HEK293 (cell line): ENCODE results near the gene PITPNM1.

Experiments used
- CTCF ChIA-PET: fragments of 350-600 bp; formaldehyde crosslinking; extraction: SDS; loops from one replicate; lab custom pipeline; 2021; ENCODE audit warnings: antibody characterized with exemption; lab: Yijun Ruan, JAX
- POLR2A ChIA-PET: fragments of 300-600 bp; formaldehyde crosslinking; extraction: SDS; loops from one replicate; lab custom pipeline; 2020; ENCODE audit warnings: antibody characterized with exemption, inconsistent platforms; lab: Yijun Ruan, JAX
- H3K27ac ChIP-seq: fragments of 200-500 bp; sonication (Bioruptor generic); 2 replicates; pipeline ENCODE4 v1.5.1; 2014; ENCODE audit warnings: low read depth, low read length, control low read depth, inconsistent platforms; ENCODE audit errors: extremely low read depth
- H3K36me3 ChIP-seq, 2 experiments: fragments of 200-500 bp in 1 of 2; sonication (Bioruptor generic) in 1 of 2; 1 replicate in 1 of 2; 2 replicates in 1 of 2; pipeline ENCODE4 v1.5.1; 2014 to 2017; ENCODE audit warnings: inconsistent platforms in 2 of 2, low read length in 2 of 2; ENCODE audit not compliant: control insufficient read depth in 2 of 2, insufficient read depth in 1 of 2
- H3K4me1 ChIP-seq: fragments of 200-500 bp; sonication (Bioruptor generic); 2 replicates; pipeline ENCODE4 v1.5.1; 2014; ENCODE audit warnings: mild to moderate bottlenecking, low read length, inconsistent platforms; ENCODE audit not compliant: control insufficient read depth, insufficient read depth
- H3K4me3 ChIP-seq: 2 replicates; pipeline ENCODE4 v1.5.1; 2011; ENCODE audit warnings: low read depth, mild to moderate bottlenecking, control low read depth, low read length, moderate library complexity
- H3K9me3 ChIP-seq: fragments of 200-500 bp; sonication (Bioruptor generic); 2 replicates; pipeline ENCODE4 v1.5.1; 2014; ENCODE audit warnings: low read depth, low read length, inconsistent platforms; ENCODE audit not compliant: control insufficient read depth, insufficient read depth
- HOXA7 ChIP-seq: sonication (generic); formaldehyde crosslinking; IDR thresholded peaks from 2 replicates; pipeline ENCODE4 v1.8.1; 2022; ENCODE audit warnings: missing genetic modification reagents, borderline replicate concordance
- KLF8 ChIP-seq: fragments of 450-650 bp; formaldehyde crosslinking; IDR thresholded peaks from 2 replicates; pipeline ENCODE4 v1.5.1; 2016; ENCODE audit warnings: missing biosample characterization, missing genetic modification characterization
- SP2 ChIP-seq: fragments of 450-650 bp; formaldehyde crosslinking; IDR thresholded peaks from 2 replicates; pipeline ENCODE4 v1.5.1; 2016; ENCODE audit warnings: missing biosample characterization, missing genetic modification characterization
- ZBTB17 ChIP-seq: fragments of 450-650 bp; formaldehyde crosslinking; IDR thresholded peaks from 2 replicates; pipeline ENCODE4 v1.5.1; 2016; ENCODE audit warnings: missing biosample characterization, missing genetic modification characterization
- ZFHX2 ChIP-seq: fragments of 450-650 bp; formaldehyde crosslinking; conservative IDR thresholded peaks from 2 replicates; pipeline ENCODE4 v1.5.1; 2016; ENCODE audit warnings: missing biosample characterization, missing genetic modification characterization
- ZFP3 ChIP-seq: fragments of 450-650 bp; formaldehyde crosslinking; IDR thresholded peaks from 2 replicates; pipeline ENCODE4 v1.5.1; 2016; ENCODE audit warnings: low read depth, missing biosample characterization, missing genetic modification characterization
- ZNF10 ChIP-seq: fragments of 450-650 bp; formaldehyde crosslinking; IDR thresholded peaks from 2 replicates; pipeline ENCODE4 v1.5.1; 2017; ENCODE audit warnings: missing biosample characterization, missing genetic modification characterization
- ZNF146 ChIP-seq: fragments of 450-650 bp; formaldehyde crosslinking; IDR thresholded peaks from 2 replicates; pipeline ENCODE4 v1.5.1; 2016; ENCODE audit warnings: missing biosample characterization, missing genetic modification characterization
- ZNF23 ChIP-seq: fragments of 450-650 bp; formaldehyde crosslinking; IDR thresholded peaks from 2 replicates; pipeline ENCODE4 v1.5.1; 2016; ENCODE audit warnings: missing biosample characterization, missing genetic modification characterization, borderline replicate concordance
- ZNF394 ChIP-seq: fragments of 450-650 bp; formaldehyde crosslinking; IDR thresholded peaks from 2 replicates; pipeline ENCODE4 v1.5.1; 2016; ENCODE audit warnings: missing biosample characterization, missing genetic modification characterization, mild to moderate bottlenecking, moderate library complexity, borderline replicate concordance
- ZNF529 ChIP-seq: fragments of 450-650 bp; formaldehyde crosslinking; IDR thresholded peaks from 2 replicates; pipeline ENCODE4 v1.5.1; 2017; ENCODE audit warnings: missing genetic modification characterization, missing biosample characterization; ENCODE audit not compliant: insufficient replicate concordance
- ZNF596 ChIP-seq: fragments of 450-650 bp; IDR thresholded peaks from 2 replicates; pipeline ENCODE4 v1.5.0; 2018; ENCODE audit warnings: missing biosample characterization, mild to moderate bottlenecking, missing genetic modification characterization, moderate library complexity
- ZNF791 ChIP-seq: fragments of 450-650 bp; formaldehyde crosslinking; IDR thresholded peaks from 2 replicates; pipeline ENCODE4 v1.5.1; 2016; ENCODE audit warnings: missing biosample characterization, missing genetic modification characterization
- TF ChIP-seq, protein P1 (sequence below): fragments of 450-650 bp; formaldehyde crosslinking; IDR thresholded peaks from 2 replicates; pipeline ENCODE4 v1.5.1; 2017; ENCODE audit warnings: missing biosample characterization, mild to moderate bottlenecking, missing genetic modification characterization, moderate library complexity
- TF ChIP-seq, protein P2 (sequence below): fragments of 450-650 bp; formaldehyde crosslinking; IDR thresholded peaks from 2 replicates; pipeline ENCODE4 v1.5.1; 2016; ENCODE audit warnings: missing biosample characterization, missing genetic modification characterization

Gene PITPNM1

DNA sequence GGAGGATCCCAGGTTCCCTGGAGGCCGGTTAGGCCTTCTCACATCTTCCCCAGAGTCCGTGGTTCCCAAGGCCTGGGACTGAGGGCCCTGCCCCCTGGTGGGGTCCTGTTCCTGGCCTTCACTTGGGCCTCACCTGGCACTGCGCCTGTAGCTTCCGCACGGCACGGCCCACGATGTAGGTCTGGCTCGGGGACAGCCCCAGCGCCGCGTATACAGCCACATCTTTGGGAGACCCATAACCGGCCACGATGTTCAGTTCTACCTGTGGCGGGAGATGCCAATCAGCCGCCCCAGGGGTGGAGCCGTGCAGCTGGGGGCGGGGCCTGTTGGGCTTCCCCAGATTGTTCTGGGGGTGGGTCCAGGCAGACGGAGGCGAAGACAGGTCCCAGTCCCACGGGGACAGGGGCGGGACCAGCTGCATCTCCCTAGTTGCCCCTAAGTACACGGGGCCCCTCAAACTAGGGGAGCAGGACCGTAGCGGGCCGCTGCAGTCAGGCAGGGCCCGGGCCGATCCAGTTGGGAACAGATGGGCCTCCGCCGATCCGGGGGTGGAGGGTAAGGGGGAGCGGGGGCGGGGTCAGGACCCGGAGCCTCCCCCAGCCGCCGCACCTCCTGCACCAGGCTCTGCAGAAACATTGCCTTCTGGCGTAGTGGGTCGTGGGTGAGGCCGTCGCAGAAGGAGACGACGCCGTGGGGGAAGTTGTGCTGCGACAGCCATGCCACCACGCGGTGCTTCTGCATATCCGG, 12.2 kb downstream of the PITPNM1 start:
- Histone ChIP-seq H3K9me3 (no peaks in the 10 kb centered on the region), H3K36me3 (peaks cover 0 to 81% of the 10 kb centered on the region in 2 experiments; a peak in 2 of 3 replicates), H3K4me3 (no peak overlapping the region), H3K4me1 (no peaks in the 10 kb centered on the region), H3K27ac (no peak overlapping the region)
- POLR2A ChIA-PET = interaction anchor here (0.9 to 2.5 kb wide), 2 partner anchors 10 to 92 kb away, joined by 3 to 11 read pairs; partner anchors contain the start of genes AIP and PPP1CA
- TF ChIP-seq, protein P1, sequence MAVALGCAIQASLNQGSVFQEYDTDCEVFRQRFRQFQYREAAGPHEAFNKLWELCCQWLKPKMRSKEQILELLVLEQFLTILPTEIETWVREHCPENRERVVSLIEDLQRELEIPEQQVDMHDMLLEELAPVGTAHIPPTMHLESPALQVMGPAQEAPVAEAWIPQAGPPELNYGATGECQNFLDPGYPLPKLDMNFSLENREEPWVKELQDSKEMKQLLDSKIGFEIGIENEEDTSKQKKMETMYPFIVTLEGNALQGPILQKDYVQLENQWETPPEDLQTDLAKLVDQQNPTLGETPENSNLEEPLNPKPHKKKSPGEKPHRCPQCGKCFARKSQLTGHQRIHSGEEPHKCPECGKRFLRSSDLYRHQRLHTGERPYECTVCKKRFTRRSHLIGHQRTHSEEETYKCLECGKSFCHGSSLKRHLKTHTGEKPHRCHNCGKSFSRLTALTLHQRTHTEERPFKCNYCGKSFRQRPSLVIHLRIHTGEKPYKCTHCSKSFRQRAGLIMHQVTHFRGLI = peak; percentile 85
- TF ChIP-seq, protein P2, sequence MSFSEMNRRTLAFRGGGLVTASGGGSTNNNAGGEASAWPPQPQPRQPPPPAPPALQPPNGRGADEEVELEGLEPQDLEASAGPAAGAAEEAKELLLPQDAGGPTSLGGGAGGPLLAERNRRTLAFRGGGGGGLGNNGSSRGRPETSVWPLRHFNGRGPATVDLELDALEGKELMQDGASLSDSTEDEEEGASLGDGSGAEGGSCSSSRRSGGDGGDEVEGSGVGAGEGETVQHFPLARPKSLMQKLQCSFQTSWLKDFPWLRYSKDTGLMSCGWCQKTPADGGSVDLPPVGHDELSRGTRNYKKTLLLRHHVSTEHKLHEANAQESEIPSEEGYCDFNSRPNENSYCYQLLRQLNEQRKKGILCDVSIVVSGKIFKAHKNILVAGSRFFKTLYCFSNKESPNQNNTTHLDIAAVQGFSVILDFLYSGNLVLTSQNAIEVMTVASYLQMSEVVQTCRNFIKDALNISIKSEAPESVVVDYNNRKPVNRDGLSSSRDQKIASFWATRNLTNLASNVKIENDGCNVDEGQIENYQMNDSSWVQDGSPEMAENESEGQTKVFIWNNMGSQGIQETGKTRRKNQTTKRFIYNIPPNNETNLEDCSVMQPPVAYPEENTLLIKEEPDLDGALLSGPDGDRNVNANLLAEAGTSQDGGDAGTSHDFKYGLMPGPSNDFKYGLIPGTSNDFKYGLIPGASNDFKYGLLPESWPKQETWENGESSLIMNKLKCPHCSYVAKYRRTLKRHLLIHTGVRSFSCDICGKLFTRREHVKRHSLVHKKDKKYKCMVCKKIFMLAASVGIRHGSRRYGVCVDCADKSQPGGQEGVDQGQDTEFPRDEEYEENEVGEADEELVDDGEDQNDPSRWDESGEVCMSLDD (tag by site-specific recombination) = no peak
- no peak for TF ChIP-seq ZNF791 (tag by site-specific recombination)
- no peak for TF ChIP-seq HOXA7 (CRISPR knock-in tag)
- no peak for TF ChIP-seq ZNF10 (tag by site-specific recombination)
- 0 out of 2 replicates have a peak, but pooled peaks have one; percentile 8 for TF ChIP-seq ZFHX2 (tag by site-specific recombination)
- TF ChIP-seq ZNF529 = no peak
- TF ChIP-seq ZNF146 (tag by site-specific recombination) = no peak
- 0 out of 2 replicates have a peak, but pooled peaks have one; percentile 13 for TF ChIP-seq KLF8
- no peak for TF ChIP-seq ZFP3 (tag by site-specific recombination)
- TF ChIP-seq SP2 = peak; percentile 34; the same call in 1 of the 2 replicates
- CTCF ChIA-PET = interaction anchor here (0.6 to 1.2 kb wide), 4 partner anchors 12 to 421 kb away, joined by 3 read pairs; no protein-coding TSS in a partner anchor

DNA sequence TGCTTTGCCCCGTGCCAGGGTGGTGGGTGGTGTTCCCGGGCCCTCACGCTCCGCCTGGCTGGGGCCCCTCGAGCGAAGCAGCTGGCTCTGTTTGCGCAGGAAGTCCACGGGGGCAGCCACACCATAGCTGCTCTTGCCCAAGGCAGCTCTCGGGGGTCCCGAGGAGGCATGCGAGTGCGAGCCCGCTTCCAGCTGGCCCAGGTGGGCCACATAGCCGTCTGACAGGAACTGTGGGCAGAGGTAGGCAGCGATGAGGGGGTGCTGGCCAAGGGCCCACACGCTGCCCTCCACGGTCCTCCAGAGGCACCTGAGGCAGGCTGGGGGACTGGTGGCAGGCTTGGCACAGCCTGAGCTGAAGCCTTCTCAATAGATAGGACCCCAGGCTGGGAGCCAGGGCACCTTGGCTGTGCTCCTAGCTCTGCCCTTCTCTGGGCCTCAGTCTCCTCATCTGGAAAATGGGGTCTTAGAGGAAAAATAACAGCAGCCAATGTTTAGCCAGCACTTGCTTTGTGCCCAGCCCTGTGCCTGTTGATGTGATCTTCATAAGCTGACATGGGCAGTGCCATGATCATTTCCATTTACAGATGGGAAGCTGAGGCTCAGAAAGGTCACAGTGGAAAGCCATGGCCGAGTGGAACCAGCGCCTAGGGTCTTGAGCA, 13.0 kb downstream of the PITPNM1 start:
- POLR2A ChIA-PET = interaction anchor here (0.7 to 2.5 kb wide), 2 partner anchors 9 to 139 kb away, joined by 3 to 11 read pairs; partner anchors contain the start of genes AIP and POLD4
- H3K9me3 ChIP-seq = no peaks in the 10 kb centered on the region
- no peak for TF ChIP-seq SP2
- no peak for TF ChIP-seq ZNF596 (tag by site-specific recombination)
- TF ChIP-seq ZBTB17 (tag by site-specific recombination) = no peak
- TF ChIP-seq ZNF394 (tag by site-specific recombination) = no peak
- TF ChIP-seq ZNF23 (tag by site-specific recombination) = no peak
- H3K36me3 ChIP-seq = peaks cover 0 to 79% of the 10 kb centered on the region in 2 experiments; a peak in 2 of 3 replicates
- no peak overlapping the region for H3K4me3 ChIP-seq
- CTCF ChIA-PET = interaction anchor here (0.6 to 1.2 kb wide), 3 partner anchors 13 to 368 kb away, joined by 3 read pairs; no protein-coding TSS in a partner anchor
- H3K4me1 ChIP-seq = no peaks in the 10 kb centered on the region
- no peak overlapping the region for H3K27ac ChIP-seq
